ENCODE results near the gene EXOC1L.

Gene EXOC1L

DNA sequence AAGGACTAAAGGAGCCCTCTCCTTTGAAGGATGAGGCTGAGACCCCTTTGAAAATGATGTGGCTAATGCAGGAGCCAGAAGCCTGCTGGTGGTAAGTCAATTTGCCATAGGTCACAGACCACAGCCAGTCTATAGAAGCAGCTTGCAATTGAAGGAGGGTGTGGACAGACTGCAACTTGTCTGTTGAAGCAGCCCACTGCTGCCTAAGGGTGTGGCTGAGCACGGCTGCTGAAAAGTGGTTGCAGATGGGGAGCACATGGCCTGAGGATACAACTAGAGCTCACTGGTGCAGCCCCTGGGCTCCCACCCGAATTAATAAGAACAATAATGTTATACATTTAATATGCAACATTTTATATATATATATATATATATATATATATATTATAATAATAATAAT, 11.4 kb upstream of the EXOC1L start:
- TF ChIP-seq, protein P1, sequence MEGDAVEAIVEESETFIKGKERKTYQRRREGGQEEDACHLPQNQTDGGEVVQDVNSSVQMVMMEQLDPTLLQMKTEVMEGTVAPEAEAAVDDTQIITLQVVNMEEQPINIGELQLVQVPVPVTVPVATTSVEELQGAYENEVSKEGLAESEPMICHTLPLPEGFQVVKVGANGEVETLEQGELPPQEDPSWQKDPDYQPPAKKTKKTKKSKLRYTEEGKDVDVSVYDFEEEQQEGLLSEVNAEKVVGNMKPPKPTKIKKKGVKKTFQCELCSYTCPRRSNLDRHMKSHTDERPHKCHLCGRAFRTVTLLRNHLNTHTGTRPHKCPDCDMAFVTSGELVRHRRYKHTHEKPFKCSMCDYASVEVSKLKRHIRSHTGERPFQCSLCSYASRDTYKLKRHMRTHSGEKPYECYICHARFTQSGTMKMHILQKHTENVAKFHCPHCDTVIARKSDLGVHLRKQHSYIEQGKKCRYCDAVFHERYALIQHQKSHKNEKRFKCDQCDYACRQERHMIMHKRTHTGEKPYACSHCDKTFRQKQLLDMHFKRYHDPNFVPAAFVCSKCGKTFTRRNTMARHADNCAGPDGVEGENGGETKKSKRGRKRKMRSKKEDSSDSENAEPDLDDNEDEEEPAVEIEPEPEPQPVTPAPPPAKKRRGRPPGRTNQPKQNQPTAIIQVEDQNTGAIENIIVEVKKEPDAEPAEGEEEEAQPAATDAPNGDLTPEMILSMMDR (IDR thresholded peaks at IDR 0.05; ENCODE audit: low read depth, low read length) = no peak
- H3K36me3 ChIP-seq = no peaks in the 10 kb centered on the region
- no peak overlapping the region for H3K27ac ChIP-seq
- H3K4me3 ChIP-seq (ENCODE audit: low read depth, low read length) = no peak overlapping the region
- no peaks in the 10 kb centered on the region for H3K27me3 ChIP-seq (ENCODE audit: insufficient read depth, low read depth, severe bottlenecking)
- H3K9me3 ChIP-seq (ENCODE audit: severe bottlenecking) = no peaks in the 10 kb centered on the region
- DNase-seq = no peak

DNA sequence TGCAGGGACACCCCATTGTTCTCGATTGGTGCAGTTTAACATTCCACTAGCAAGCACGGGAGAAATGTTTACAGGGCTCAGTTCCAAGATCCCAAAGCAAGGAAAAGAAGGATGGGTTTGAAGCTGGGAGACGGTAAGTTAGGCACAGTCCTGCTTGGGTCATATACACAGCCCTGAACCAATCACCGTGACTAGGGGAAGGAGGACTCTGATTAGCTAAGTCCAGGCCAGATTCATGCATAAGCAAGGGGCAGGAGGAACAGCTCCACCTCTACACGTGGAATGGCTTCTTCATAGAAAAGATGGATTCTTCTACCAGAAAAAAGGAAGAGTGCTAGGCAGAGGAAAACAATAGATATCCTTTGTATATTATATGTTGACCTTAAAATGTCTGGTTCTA, 11.0 kb upstream of the EXOC1L start:
- H3K27me3 ChIP-seq (ENCODE audit: insufficient read depth, low read depth, severe bottlenecking) = no peaks in the 10 kb centered on the region
- no peak for DNase-seq
- H3K9me3 ChIP-seq (ENCODE audit: severe bottlenecking) = no peaks in the 10 kb centered on the region
- no peak overlapping the region for H3K4me3 ChIP-seq (ENCODE audit: low read depth, low read length)
- TF ChIP-seq, protein P1 (IDR thresholded peaks at IDR 0.05; ENCODE audit: low read depth, low read length) = no peak
- H3K27ac ChIP-seq = no peak overlapping the region
- no peaks in the 10 kb centered on the region for H3K36me3 ChIP-seq

DNA sequence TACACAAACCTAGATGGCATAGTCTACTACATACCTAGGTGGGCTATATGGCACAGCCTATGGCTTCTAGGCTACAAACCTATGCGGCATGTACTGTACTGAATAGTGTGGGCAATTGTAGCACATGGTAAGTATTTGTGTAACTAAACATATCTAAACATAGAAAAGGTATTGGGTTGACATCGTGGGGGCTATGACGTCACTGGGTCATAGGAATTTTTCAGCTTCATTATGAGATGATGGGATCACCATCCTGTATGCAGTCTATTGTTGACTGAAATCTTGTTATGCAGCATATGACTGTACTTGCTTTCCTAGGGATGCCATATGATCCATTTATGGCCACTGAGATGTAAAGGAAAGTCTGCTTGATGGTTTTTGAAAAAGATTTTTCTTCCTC, 1.9 kb upstream of the EXOC1L start:
- H3K36me3 ChIP-seq = no peaks in the 10 kb centered on the region
- no peak overlapping the region for H3K4me3 ChIP-seq (ENCODE audit: low read depth, low read length)
- TF ChIP-seq, protein P1 (IDR thresholded peaks at IDR 0.05; ENCODE audit: low read depth, low read length) = no peak
- no peak for DNase-seq
- no peaks in the 10 kb centered on the region for H3K9me3 ChIP-seq (ENCODE audit: severe bottlenecking)
- H3K27ac ChIP-seq = no peak overlapping the region
- no peaks in the 10 kb centered on the region for H3K27me3 ChIP-seq (ENCODE audit: insufficient read depth, low read depth, severe bottlenecking)

DNA sequence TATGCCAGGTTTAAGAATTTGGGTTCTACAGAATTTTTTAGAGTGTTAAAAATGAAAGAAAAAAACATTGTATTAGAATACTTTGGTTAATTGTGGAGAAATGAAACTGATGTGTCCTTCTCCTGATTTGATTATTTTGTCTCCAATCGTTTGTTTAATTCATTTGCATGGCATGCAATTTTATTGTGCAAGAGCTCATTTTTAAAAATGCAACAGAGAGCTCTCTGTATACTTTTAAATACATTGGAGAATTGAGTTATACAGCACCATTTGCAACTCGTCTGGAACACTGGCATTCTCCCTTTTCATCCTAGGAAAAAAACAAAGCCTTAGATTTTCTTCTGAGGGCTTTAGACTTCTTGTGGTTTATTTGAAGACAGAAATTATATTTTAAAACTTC, 689 bp downstream of the EXOC1L start:
- Histone ChIP-seq H3K9me3 (ENCODE audit: severe bottlenecking) (no peaks in the 10 kb centered on the region), H3K27me3 (ENCODE audit: insufficient read depth, low read depth, severe bottlenecking) (no peaks in the 10 kb centered on the region), H3K4me3 (ENCODE audit: low read depth, low read length) (no peak overlapping the region), H3K27ac (no peak overlapping the region), H3K36me3 (no peaks in the 10 kb centered on the region)
- TF ChIP-seq, protein P1 (IDR thresholded peaks at IDR 0.05; ENCODE audit: low read depth, low read length) = no peak
- DNase-seq = no peak

DNA sequence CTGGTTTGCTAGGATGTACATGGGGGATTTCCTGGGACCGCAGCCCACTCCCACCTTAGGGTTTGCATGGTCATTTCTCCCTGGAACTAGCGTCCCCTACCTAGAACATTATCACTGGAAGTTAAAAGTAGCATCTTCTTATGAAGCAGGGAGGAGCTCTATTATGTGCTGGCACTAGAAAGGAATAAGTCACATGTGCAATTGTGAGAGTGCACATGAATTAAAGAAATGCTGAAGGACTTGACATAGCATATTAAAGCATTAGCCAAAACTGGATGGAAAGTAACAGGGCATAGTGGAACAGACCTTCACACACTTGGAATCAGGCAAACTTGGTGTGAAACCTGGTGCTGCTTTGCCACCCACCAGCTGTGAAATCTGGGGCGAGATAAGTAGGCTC, 2.7 kb downstream of the EXOC1L start:
- H3K4me3 ChIP-seq (ENCODE audit: low read depth, low read length) = no peak overlapping the region
- TF ChIP-seq, protein P1 (IDR thresholded peaks at IDR 0.05; ENCODE audit: low read depth, low read length) = no peak
- H3K27ac ChIP-seq = no peak overlapping the region
- no peak for DNase-seq
- no peaks in the 10 kb centered on the region for H3K9me3 ChIP-seq (ENCODE audit: severe bottlenecking)
- no peaks in the 10 kb centered on the region for H3K36me3 ChIP-seq
- H3K27me3 ChIP-seq (ENCODE audit: insufficient read depth, low read depth, severe bottlenecking) = no peaks in the 10 kb centered on the region

DNA sequence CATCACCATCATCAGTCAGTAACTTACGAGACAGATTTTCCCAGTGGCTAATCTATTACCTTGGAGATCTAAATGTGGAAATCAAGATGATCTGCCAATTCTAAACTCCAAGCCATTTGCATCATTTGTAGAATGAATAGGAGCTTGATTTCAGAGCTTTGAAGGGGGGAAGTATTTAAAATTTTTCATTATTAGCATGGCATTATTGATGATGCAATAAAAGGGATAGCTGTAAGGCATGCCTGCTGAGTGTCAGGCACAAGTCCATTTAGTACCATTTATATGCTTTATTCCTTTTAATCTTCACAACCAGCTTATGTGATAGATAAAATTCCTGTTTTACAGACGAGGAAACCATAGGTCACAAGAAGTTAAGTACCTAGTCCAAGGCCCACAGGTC, 5.3 kb downstream of the EXOC1L start:
- no peaks in the 10 kb centered on the region for H3K9me3 ChIP-seq (ENCODE audit: severe bottlenecking)
- no peak for DNase-seq
- no peaks in the 10 kb centered on the region for H3K36me3 ChIP-seq
- H3K27me3 ChIP-seq (ENCODE audit: insufficient read depth, low read depth, severe bottlenecking) = no peaks in the 10 kb centered on the region
- TF ChIP-seq, protein P1 (IDR thresholded peaks at IDR 0.05; ENCODE audit: low read depth, low read length) = no peak
- H3K4me3 ChIP-seq (ENCODE audit: low read depth, low read length) = no peak overlapping the region
- H3K27ac ChIP-seq = no peak overlapping the region

Measured in WERI-Rb-1 (cell line).